Activated CD8-positive, alpha-beta memory T cell treated with anti-CD3 and anti-CD28 coated beads, Interleukin-2, amount 10 ng/mL, durations not matched to agents 7 days and 5 days (primary cell): ENCODE data around the gene ZNF81. TPM values are rescaled to one million over a fixed set of nuclear protein-coding genes. Genes with fewer than 3 reads are reported as not detected.
"Not testable (repeated sequence)": the region's sequence is repeated elsewhere in the genome, so short reads cannot be mapped to it uniquely, and the experiment has no call there.

Source experiments
- ATAC-seq: fragments of 150-1000 bp; cut with Tn5 transposase; one replicate; pipeline ENCODE4 v1.10.0; 2021; ENCODE audit warnings: moderate library complexity
- CTCF ChIA-PET: fragments of 350-600 bp; sonication (Branson Sonifier 250); formaldehyde crosslinking; loops from one replicate; lab custom pipeline; 2021; ENCODE audit warnings: antibody characterized with exemption; lab: Charles Lee
- DNase-seq: peaks from one replicate; pipeline ENCODE4 v3.0.0-alpha.2; 2020
- H3K27ac Mint-ChIP-seq: one replicate; pipeline ENCODE4 v1.8.0; 2021; ENCODE audit warnings: mild to moderate bottlenecking, mixed read lengths
- H3K27me3 Mint-ChIP-seq: one replicate; pipeline ENCODE4 v1.8.0; 2021; ENCODE audit warnings: mixed read lengths
- H3K36me3 Mint-ChIP-seq: one replicate; pipeline ENCODE4 v1.8.0; 2021; ENCODE audit warnings: mild to moderate bottlenecking, mixed read lengths
- H3K4me1 Mint-ChIP-seq: one replicate; pipeline ENCODE4 v1.8.0; 2021; ENCODE audit warnings: mixed read lengths
- H3K4me3 Mint-ChIP-seq: one replicate; pipeline ENCODE4 v1.8.0; 2021; ENCODE audit warnings: mild to moderate bottlenecking, moderate library complexity, mixed read lengths
- H3K9me3 Mint-ChIP-seq: one replicate; pipeline ENCODE4 v1.8.0; 2022; ENCODE audit warnings: low read depth, mixed read lengths
- total RNA-seq, 2 experiments: library from RNA; stranded (reverse); gene quantifications; one replicate each; pipeline ENCODE4 v1.2.3, GENCODE V29; 2021

Gene ZNF81
- total RNA-seq, 2 experiments from 2014 or later = 7.5 to 10.0 TPM

- H3K4me1 Mint-ChIP-seq = no peaks in the 10 kb centered on the region
- peaks cover 25% of the 10 kb centered on the region for H3K9me3 Mint-ChIP-seq
- no peak overlapping the region for H3K27ac Mint-ChIP-seq
- ATAC-seq (no peak), DNase-seq (no peak)
- peaks cover 31% of the 10 kb centered on the region for H3K36me3 Mint-ChIP-seq
- CTCF ChIA-PET = no interaction called here
- no peak overlapping the region for H3K4me3 Mint-ChIP-seq
- no peaks in the 10 kb centered on the region for H3K27me3 Mint-ChIP-seq
Measured at GRCh38 chrX:47915886-47916493, 79.3 kb downstream of the ZNF81 start.

- no peak for DNase-seq
- no peak for ATAC-seq
- H3K27ac Mint-ChIP-seq = no peak overlapping the region
- peaks cover 25% of the 10 kb centered on the region for H3K9me3 Mint-ChIP-seq
- peaks cover 31% of the 10 kb centered on the region for H3K36me3 Mint-ChIP-seq
- H3K4me1 Mint-ChIP-seq = no peaks in the 10 kb centered on the region
- no peak overlapping the region for H3K4me3 Mint-ChIP-seq
- CTCF ChIA-PET = no interaction called here
- H3K27me3 Mint-ChIP-seq = no peaks in the 10 kb centered on the region
Measured at GRCh38 chrX:47918274-47918673, 81.6 kb downstream of the ZNF81 start.

- no peak for ATAC-seq
- Mint-ChIP-seq H3K4me3 (no peak overlapping the region), H3K4me1 (no peaks in the 10 kb centered on the region), H3K9me3 (no peaks in the 10 kb centered on the region), H3K27me3 (no peaks in the 10 kb centered on the region), H3K27ac (no peak overlapping the region), H3K36me3 (no peaks in the 10 kb centered on the region)
- CTCF ChIA-PET = no interaction called here
- no peak for DNase-seq
Measured at GRCh38 chrX:47927212-47927611, 90.5 kb downstream of the ZNF81 start.

- CTCF ChIA-PET, H3K36me3 Mint-ChIP-seq, DNase-seq: not testable (repeated sequence)
Measured at GRCh38 chrX:47931970-47932369, 95.3 kb downstream of the ZNF81 start.

GRCh38 chrX:47933946-47934345 lies 97.2 kb downstream of the ZNF81 start:
- Mint-ChIP-seq H3K4me1 (no peaks in the 10 kb centered on the region), H3K27me3 (no peaks in the 10 kb centered on the region), H3K36me3 (no peaks in the 10 kb centered on the region), H3K9me3 (no peaks in the 10 kb centered on the region), H3K4me3 (no peak overlapping the region), H3K27ac (no peak overlapping the region)
- DNase-seq = no peak
- ATAC-seq = no peak
- CTCF ChIA-PET = no interaction called here

More at GRCh38 chrX:47931970-47932369, 95.3 kb downstream of the ZNF81 start:
- not testable (repeated sequence) for ATAC-seq, H3K4me1 Mint-ChIP-seq, H3K27ac Mint-ChIP-seq, H3K4me3 Mint-ChIP-seq, H3K27me3 Mint-ChIP-seq, H3K9me3 Mint-ChIP-seq

- Mint-ChIP-seq H3K4me1 (no peaks in the 10 kb centered on the region), H3K9me3 (no peaks in the 10 kb centered on the region), H3K27ac (no peak overlapping the region), H3K27me3 (no peaks in the 10 kb centered on the region), H3K4me3 (peak overlapping the region; percentile 45), H3K36me3 (no peaks in the 10 kb centered on the region)
- DNase-seq = no peak
- CTCF ChIA-PET = no interaction called here
- ATAC-seq = no peak
Measured at GRCh38 chrX:47936224-47936939, 99.7 kb downstream of the ZNF81 start.

GRCh38 chrX:47936940-47937317 lies 100.2 kb downstream of the ZNF81 start:
- DNase-seq (no peak), ATAC-seq (no peak)
- Mint-ChIP-seq H3K27ac (no peak overlapping the region), H3K27me3 (no peaks in the 10 kb centered on the region), H3K9me3 (no peaks in the 10 kb centered on the region), H3K4me3 (no peak overlapping the region), H3K4me1 (no peaks in the 10 kb centered on the region), H3K36me3 (no peaks in the 10 kb centered on the region)
- CTCF ChIA-PET = no interaction called here

- no peak for DNase-seq
- no peaks in the 10 kb centered on the region for H3K9me3 Mint-ChIP-seq
- CTCF ChIA-PET = no interaction called here
- no peak overlapping the region for H3K27ac Mint-ChIP-seq
- ATAC-seq = no peak
- no peak overlapping the region for H3K4me3 Mint-ChIP-seq
- H3K36me3 Mint-ChIP-seq = no peaks in the 10 kb centered on the region
- H3K4me1 Mint-ChIP-seq = no peaks in the 10 kb centered on the region
- no peaks in the 10 kb centered on the region for H3K27me3 Mint-ChIP-seq
Measured at GRCh38 chrX:47940448-47940847, 103.7 kb downstream of the ZNF81 start.

- no peak overlapping the region for H3K4me3 Mint-ChIP-seq
- no peaks in the 10 kb centered on the region for H3K4me1 Mint-ChIP-seq
- ATAC-seq (no peak), DNase-seq (no peak)
- H3K9me3 Mint-ChIP-seq = no peaks in the 10 kb centered on the region
- H3K27ac Mint-ChIP-seq = no peak overlapping the region
- CTCF ChIA-PET = no interaction called here
- no peaks in the 10 kb centered on the region for H3K27me3 Mint-ChIP-seq
- H3K36me3 Mint-ChIP-seq = no peaks in the 10 kb centered on the region
Measured at GRCh38 chrX:47941423-47941822, 104.7 kb downstream of the ZNF81 start.

GRCh38 chrX:47955295-47955694 lies 118.6 kb downstream of the ZNF81 start:
- H3K27ac Mint-ChIP-seq, CTCF ChIA-PET, H3K27me3 Mint-ChIP-seq, H3K36me3 Mint-ChIP-seq, H3K9me3 Mint-ChIP-seq, DNase-seq, ATAC-seq, H3K4me3 Mint-ChIP-seq, H3K4me1 Mint-ChIP-seq: not testable (repeated sequence)

GRCh38 chrX:47956016-47956415 lies 119.3 kb downstream of the ZNF81 start:
- Mint-ChIP-seq H3K27ac (no peak overlapping the region), H3K4me3 (no peak overlapping the region), H3K9me3 (peaks cover 3% of the 10 kb centered on the region), H3K27me3 (no peaks in the 10 kb centered on the region), H3K36me3 (no peaks in the 10 kb centered on the region), H3K4me1 (no peaks in the 10 kb centered on the region)
- CTCF ChIA-PET = no interaction called here
- DNase-seq (no peak), ATAC-seq (no peak)

GRCh38 chrX:47958206-47958605 lies 121.5 kb downstream of the ZNF81 start:
- H3K36me3 Mint-ChIP-seq, H3K4me1 Mint-ChIP-seq, H3K4me3 Mint-ChIP-seq, H3K9me3 Mint-ChIP-seq, ATAC-seq, CTCF ChIA-PET, H3K27ac Mint-ChIP-seq, H3K27me3 Mint-ChIP-seq, DNase-seq: not testable (repeated sequence)

GRCh38 chrX:47958761-47959342 lies 122.2 kb downstream of the ZNF81 start:
- no peaks in the 10 kb centered on the region for H3K9me3 Mint-ChIP-seq
- H3K36me3 Mint-ChIP-seq = no peaks in the 10 kb centered on the region
- DNase-seq = no peak
- CTCF ChIA-PET = interaction anchor here (0.7 kb wide), 1 partner anchor 65 kb away, joined by 3 read pairs; no protein-coding TSS in a partner anchor
- no peaks in the 10 kb centered on the region for H3K4me1 Mint-ChIP-seq
- no peak for ATAC-seq
- H3K4me3 Mint-ChIP-seq = no peak overlapping the region
- H3K27me3 Mint-ChIP-seq = no peaks in the 10 kb centered on the region
- no peak overlapping the region for H3K27ac Mint-ChIP-seq

- CTCF ChIA-PET = no interaction called here
- no peak for ATAC-seq
- DNase-seq = no peak
- Mint-ChIP-seq H3K9me3 (peaks cover 4% of the 10 kb centered on the region), H3K36me3 (no peaks in the 10 kb centered on the region), H3K4me3 (no peak overlapping the region), H3K4me1 (no peaks in the 10 kb centered on the region), H3K27ac (no peak overlapping the region), H3K27me3 (no peaks in the 10 kb centered on the region)
Measured at GRCh38 chrX:47960406-47960805, 123.7 kb downstream of the ZNF81 start.
